GM03348 (cell line): Measurements from ENCODE around the gene DIS3L2.
A peak's percentile ranks its signal among the peaks of the same experiment; 100 is the strongest.
"Not testable (repeated sequence)": the region's sequence is repeated elsewhere in the genome, so short reads cannot be mapped to it uniquely, and the experiment has no call there.

ENCODE experiments used
- DNase-seq: peaks from one replicate; pipeline ENCODE4 v3.0.0; 2012; ENCODE audit warnings: low spot score

DIS3L2 gene

GRCh38 chr2:232349946-232350635 is 388.6 kb downstream of the DIS3L2 start:
- no peak for DNase-seq

GRCh38 chr2:232350804-232351685 is 389.5 kb downstream of the DIS3L2 start:
- no peak for DNase-seq

- no peak for DNase-seq
Observed at GRCh38 chr2:232351686-232352510, 390.4 kb downstream of the DIS3L2 start.

- no peak for DNase-seq
Observed at GRCh38 chr2:232352511-232353091, 391.1 kb downstream of the DIS3L2 start.

- no peak for DNase-seq
Observed at GRCh38 chr2:232353096-232353495, 391.6 kb downstream of the DIS3L2 start.

- DNase-seq, result no peak
Observed at GRCh38 chr2:232353660-232354059, 392.1 kb downstream of the DIS3L2 start.

GRCh38 chr2:232354069-232354468 is 392.6 kb downstream of the DIS3L2 start:
- no peak for DNase-seq

- DNase-seq, result no peak
Observed at GRCh38 chr2:232361646-232362045, 400.1 kb downstream of the DIS3L2 start.

GRCh38 chr2:232362174-232362900 is 400.8 kb downstream of the DIS3L2 start:
- no peak for DNase-seq

GRCh38 chr2:232363064-232363783 is 401.7 kb downstream of the DIS3L2 start:
- DNase-seq, result not testable (repeated sequence)

GRCh38 chr2:232363784-232364615 is 402.5 kb downstream of the DIS3L2 start:
- DNase-seq, result no peak

- DNase-seq, result not testable (repeated sequence)
Observed at GRCh38 chr2:232364806-232365594, 403.5 kb downstream of the DIS3L2 start.

- peak; percentile 55 for DNase-seq
Observed at GRCh38 chr2:232365621-232366321, 404.3 kb downstream of the DIS3L2 start.

GRCh38 chr2:232366461-232366860 is 404.9 kb downstream of the DIS3L2 start:
- not testable (repeated sequence) for DNase-seq

GRCh38 chr2:232367016-232367415 is 405.5 kb downstream of the DIS3L2 start:
- no peak for DNase-seq

- DNase-seq, result no peak
Observed at GRCh38 chr2:232367591-232368233, 406.2 kb downstream of the DIS3L2 start.

GRCh38 chr2:232368311-232368731 is 406.8 kb downstream of the DIS3L2 start:
- no peak for DNase-seq
